ENCODE measurements around the gene GLIPR1L2.

The GLIPR1L2 gene

DNA sequence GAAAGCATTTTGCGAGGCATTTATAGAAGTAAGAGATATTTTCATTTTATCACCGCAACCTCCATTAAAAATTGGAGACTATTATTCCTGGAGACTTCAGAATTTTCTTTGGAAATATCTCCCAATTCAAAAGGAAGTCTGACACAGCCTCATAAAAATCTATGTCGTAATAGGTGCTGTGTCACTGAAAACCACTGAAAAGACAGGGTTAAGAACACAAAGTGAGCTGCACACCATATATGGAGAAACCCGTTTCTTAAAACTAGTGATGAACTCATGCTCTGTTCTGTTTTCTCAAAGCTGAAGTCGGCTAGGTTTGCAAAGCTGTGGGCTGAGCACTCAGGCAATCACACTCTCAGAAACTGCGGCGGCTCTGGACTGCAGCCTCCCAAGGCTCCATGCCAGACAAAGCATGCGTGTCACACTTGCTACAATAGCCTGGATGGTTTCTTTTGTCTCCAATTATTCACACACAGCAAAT is 89.6 kb downstream of the GLIPR1L2 start, which contains the start of gene GLIPR1:
TSS of gene GLIPR1 (plus strand) at position 287 of the 481 bp plus-strand sequence. CDS start at position 413, 126 bp downstream.
- H3K27ac ChIP-seq (ENCODE audit: low read length), result peak within 1 kb of the TSS; percentile 73
- peak within 1 kb of the TSS; percentile 64 for H3K9ac ChIP-seq (ENCODE audit: low read length)
- peaks cover 13% of the 10 kb centered on the region for H3K4me1 ChIP-seq (ENCODE audit: low read length)
- H3K4me3 ChIP-seq (ENCODE audit: low read length), result peak within 1 kb of the TSS; percentile 79
- H3K9me3 ChIP-seq (replicated peaks; ENCODE audit: insufficient read depth, low read length), result no peaks in the 10 kb centered on the region
- no peaks in the 10 kb centered on the region for H3K36me3 ChIP-seq (replicated peaks; ENCODE audit: insufficient read depth, low read length)
- no peaks in the 10 kb centered on the region for H4K20me1 ChIP-seq (ENCODE audit: insufficient read depth, low read length)
- H3K27me3 ChIP-seq (replicated peaks; ENCODE audit: insufficient read depth, low read length), result no peaks in the 10 kb centered on the region
- H3K79me2 ChIP-seq (ENCODE audit: low read length), result 0 out of 2 replicates have a peak, but pooled peaks cover 6% of the 10 kb centered on the region
- peak within 1 kb of the TSS; percentile 87 for H3K4me2 ChIP-seq (ENCODE audit: low read depth, low read length)
- no peak for TF ChIP-seq EZH2phosphoT487 (IDR thresholded peaks at IDR 0.05; ENCODE audit: low read length)
- TF ChIP-seq, protein P1, sequence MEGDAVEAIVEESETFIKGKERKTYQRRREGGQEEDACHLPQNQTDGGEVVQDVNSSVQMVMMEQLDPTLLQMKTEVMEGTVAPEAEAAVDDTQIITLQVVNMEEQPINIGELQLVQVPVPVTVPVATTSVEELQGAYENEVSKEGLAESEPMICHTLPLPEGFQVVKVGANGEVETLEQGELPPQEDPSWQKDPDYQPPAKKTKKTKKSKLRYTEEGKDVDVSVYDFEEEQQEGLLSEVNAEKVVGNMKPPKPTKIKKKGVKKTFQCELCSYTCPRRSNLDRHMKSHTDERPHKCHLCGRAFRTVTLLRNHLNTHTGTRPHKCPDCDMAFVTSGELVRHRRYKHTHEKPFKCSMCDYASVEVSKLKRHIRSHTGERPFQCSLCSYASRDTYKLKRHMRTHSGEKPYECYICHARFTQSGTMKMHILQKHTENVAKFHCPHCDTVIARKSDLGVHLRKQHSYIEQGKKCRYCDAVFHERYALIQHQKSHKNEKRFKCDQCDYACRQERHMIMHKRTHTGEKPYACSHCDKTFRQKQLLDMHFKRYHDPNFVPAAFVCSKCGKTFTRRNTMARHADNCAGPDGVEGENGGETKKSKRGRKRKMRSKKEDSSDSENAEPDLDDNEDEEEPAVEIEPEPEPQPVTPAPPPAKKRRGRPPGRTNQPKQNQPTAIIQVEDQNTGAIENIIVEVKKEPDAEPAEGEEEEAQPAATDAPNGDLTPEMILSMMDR (IDR thresholded peaks at IDR 0.05; ENCODE audit: low read length), result no peak
- TF ChIP-seq EZH2 (optimal IDR thresholded peaks at IDR 0.05; ENCODE audit: low read depth, low read length), result no peak
- H2AFZ ChIP-seq (ENCODE audit: low read length), result peak within 1 kb of the TSS; percentile 93
- no peaks in the 10 kb centered on the region for H3K9me2 ChIP-seq (replicated peaks; ENCODE audit: insufficient read depth, low read length)
- peak; percentile 77 for DNase-seq
- H3F3A ChIP-seq (ENCODE audit: insufficient read depth, low read length), result peaks cover 19% of the 10 kb centered on the region

DNA sequence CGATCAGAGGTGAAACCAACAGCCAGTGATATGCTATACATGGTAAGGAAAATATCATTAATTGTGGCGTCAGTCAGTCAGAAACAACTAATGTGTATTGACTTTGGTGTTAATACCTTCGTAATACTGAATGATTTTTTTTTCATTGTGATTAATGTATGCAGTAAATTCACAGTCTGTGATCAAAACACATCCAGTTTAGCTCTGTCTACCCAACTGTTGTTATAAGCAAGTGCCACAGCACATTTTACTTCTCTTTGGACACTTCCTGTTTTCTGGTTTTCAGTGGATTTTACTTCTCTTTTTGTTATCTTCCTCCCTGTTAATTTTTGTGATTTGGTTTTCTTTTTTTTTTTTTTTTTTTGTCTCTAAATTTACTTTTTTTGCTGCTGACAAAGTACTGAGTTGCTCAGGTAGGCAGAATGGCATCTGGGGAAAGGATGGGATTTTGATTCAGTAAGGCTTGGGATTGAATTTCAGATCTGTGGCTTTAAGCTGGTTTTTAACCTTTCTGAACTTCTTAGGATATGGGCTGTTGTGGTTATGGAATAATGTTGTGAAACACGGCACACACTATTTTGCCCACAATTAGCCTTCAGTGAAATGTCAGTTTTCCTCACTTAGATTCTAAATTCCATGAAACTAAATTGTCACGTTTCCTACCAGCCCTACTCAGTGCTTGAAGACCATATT is 90.3 kb downstream of the GLIPR1L2 start:
- H3K9me3 ChIP-seq (replicated peaks; ENCODE audit: insufficient read depth, low read length), result no peaks in the 10 kb centered on the region
- no peaks in the 10 kb centered on the region for H3K36me3 ChIP-seq (replicated peaks; ENCODE audit: insufficient read depth, low read length)
- 0 out of 2 replicates have a peak, but pooled peaks cover 6% of the 10 kb centered on the region for H3K79me2 ChIP-seq (ENCODE audit: low read length)
- H4K20me1 ChIP-seq (ENCODE audit: insufficient read depth, low read length), result no peaks in the 10 kb centered on the region
- H3K27ac ChIP-seq (ENCODE audit: low read length), result peak overlapping the region; percentile 73
- no peaks in the 10 kb centered on the region for H3K9me2 ChIP-seq (replicated peaks; ENCODE audit: insufficient read depth, low read length)
- peaks cover 19% of the 10 kb centered on the region for H3F3A ChIP-seq (ENCODE audit: insufficient read depth, low read length)
- no peak for TF ChIP-seq EZH2 (optimal IDR thresholded peaks at IDR 0.05; ENCODE audit: low read depth, low read length)
- TF ChIP-seq, protein P1 (IDR thresholded peaks at IDR 0.05; ENCODE audit: low read length), result no peak
- TF ChIP-seq EZH2phosphoT487 (IDR thresholded peaks at IDR 0.05; ENCODE audit: low read length), result no peak
- peak; percentile 40 for DNase-seq
- H3K4me2 ChIP-seq (ENCODE audit: low read depth, low read length), result peak overlapping the region; percentile 87
- H3K27me3 ChIP-seq (replicated peaks; ENCODE audit: insufficient read depth, low read length), result no peaks in the 10 kb centered on the region
- peak overlapping the region; percentile 93 for H2AFZ ChIP-seq (ENCODE audit: low read length)
- H3K4me3 ChIP-seq (ENCODE audit: low read length), result peak overlapping the region; percentile 79
- H3K9ac ChIP-seq (ENCODE audit: low read length), result peak overlapping the region; percentile 64
- H3K4me1 ChIP-seq (ENCODE audit: low read length), result peaks cover 13% of the 10 kb centered on the region

DNA sequence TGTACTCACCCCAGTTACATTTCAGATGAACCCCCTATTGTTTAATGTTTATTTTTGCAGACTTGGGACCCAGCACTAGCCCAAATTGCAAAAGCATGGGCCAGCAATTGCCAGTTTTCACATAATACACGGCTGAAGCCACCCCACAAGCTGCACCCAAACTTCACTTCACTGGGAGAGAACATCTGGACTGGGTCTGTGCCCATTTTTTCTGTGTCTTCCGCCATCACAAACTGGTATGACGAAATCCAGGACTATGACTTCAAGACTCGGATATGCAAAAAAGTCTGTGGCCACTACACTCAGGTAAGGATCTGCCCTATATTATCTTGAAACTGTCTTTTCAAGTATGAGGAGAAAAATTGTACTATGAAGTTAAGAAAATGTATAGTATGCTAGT is 90.9 kb downstream of the GLIPR1L2 start:
- H3K4me1 ChIP-seq (ENCODE audit: low read length), result peaks cover 13% of the 10 kb centered on the region
- H3K9me3 ChIP-seq (replicated peaks; ENCODE audit: insufficient read depth, low read length), result no peaks in the 10 kb centered on the region
- H3K4me3 ChIP-seq (ENCODE audit: low read length), result peak overlapping the region; percentile 79
- TF ChIP-seq EZH2phosphoT487 (IDR thresholded peaks at IDR 0.05; ENCODE audit: low read length) (no peak), EZH2 (optimal IDR thresholded peaks at IDR 0.05; ENCODE audit: low read depth, low read length) (no peak)
- TF ChIP-seq, protein P1 (IDR thresholded peaks at IDR 0.05; ENCODE audit: low read length), result no peak
- H3F3A ChIP-seq (ENCODE audit: insufficient read depth, low read length), result peaks cover 19% of the 10 kb centered on the region
- no peaks in the 10 kb centered on the region for H3K36me3 ChIP-seq (replicated peaks; ENCODE audit: insufficient read depth, low read length)
- H4K20me1 ChIP-seq (ENCODE audit: insufficient read depth, low read length), result no peaks in the 10 kb centered on the region
- H3K27ac ChIP-seq (ENCODE audit: low read length), result peak overlapping the region; percentile 73; the same call in 1 of the 2 replicates
- H3K4me2 ChIP-seq (ENCODE audit: low read depth, low read length), result peak overlapping the region; percentile 87
- peak overlapping the region; percentile 64; the same call in 1 of the 2 replicates for H3K9ac ChIP-seq (ENCODE audit: low read length)
- H3K79me2 ChIP-seq (ENCODE audit: low read length), result 0 out of 2 replicates have a peak, but pooled peaks cover 6% of the 10 kb centered on the region
- H3K27me3 ChIP-seq (replicated peaks; ENCODE audit: insufficient read depth, low read length), result no peaks in the 10 kb centered on the region
- H3K9me2 ChIP-seq (replicated peaks; ENCODE audit: insufficient read depth, low read length), result no peaks in the 10 kb centered on the region
- H2AFZ ChIP-seq (ENCODE audit: low read length), result peak overlapping the region; percentile 93
- DNase-seq, result no peak

Measured in MM.1S (cell line).